Right lobe of liver (tissue), 4 donors: ENCODE measurements around the gene SH3RF3.

Experiments
- POLR2A ChIP-seq: fragments of 450-650 bp; IDR thresholded peaks from one replicate; pipeline ENCODE4 v1.6.1; 2017; ENCODE audit warnings: antibody characterized with exemption, mild to moderate bottlenecking
- TF ChIP-seq, protein P1 (sequence below), 4 donors: fragments of 200-600 bp in 3 of 4; fragments of 450-650 bp in 1 of 4; IDR thresholded peaks; one replicate each; pipeline versions ENCODE4 v1.5.1 to v1.8.0; 2016 to 2022; ENCODE audit warnings: antibody characterized with exemption in 4 of 4, mild to moderate bottlenecking in 2 of 4
- donor health status: DM: no; HTN: no; CAD: no.
- donor health status: DM: no; HTN: no; CAD: no.
- donor health status: DM: no; HTN: yes; CAD: no.

DNA sequence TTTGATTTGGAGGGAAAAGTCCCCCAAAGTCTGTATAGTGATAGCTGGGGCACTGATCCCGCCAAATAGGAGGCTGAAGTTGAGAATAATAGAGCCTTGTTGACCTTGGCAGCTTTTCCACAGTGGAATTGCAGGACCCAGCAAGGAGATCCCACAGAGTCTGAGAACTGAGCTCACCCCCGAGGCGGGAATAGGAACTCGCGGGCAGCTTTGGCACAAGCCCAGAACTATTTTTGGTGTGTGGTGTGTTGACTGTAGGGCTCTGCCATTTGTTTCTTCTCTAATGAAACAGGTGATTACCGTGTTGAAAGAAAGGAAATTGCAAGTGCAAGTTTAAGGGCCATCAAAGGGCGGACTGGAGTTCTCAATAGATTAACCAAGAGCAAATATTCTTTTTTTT, 34.0 kb downstream of the SH3RF3 start:
- TF ChIP-seq POLR2A = no peak
- TF ChIP-seq, protein P1, sequence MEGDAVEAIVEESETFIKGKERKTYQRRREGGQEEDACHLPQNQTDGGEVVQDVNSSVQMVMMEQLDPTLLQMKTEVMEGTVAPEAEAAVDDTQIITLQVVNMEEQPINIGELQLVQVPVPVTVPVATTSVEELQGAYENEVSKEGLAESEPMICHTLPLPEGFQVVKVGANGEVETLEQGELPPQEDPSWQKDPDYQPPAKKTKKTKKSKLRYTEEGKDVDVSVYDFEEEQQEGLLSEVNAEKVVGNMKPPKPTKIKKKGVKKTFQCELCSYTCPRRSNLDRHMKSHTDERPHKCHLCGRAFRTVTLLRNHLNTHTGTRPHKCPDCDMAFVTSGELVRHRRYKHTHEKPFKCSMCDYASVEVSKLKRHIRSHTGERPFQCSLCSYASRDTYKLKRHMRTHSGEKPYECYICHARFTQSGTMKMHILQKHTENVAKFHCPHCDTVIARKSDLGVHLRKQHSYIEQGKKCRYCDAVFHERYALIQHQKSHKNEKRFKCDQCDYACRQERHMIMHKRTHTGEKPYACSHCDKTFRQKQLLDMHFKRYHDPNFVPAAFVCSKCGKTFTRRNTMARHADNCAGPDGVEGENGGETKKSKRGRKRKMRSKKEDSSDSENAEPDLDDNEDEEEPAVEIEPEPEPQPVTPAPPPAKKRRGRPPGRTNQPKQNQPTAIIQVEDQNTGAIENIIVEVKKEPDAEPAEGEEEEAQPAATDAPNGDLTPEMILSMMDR (IDR thresholded peaks at IDR 0.05) = no peak
